Measurements from ENCODE around the gene VPREB3. TPM values are rescaled to one million over a fixed set of nuclear protein-coding genes. Genes with fewer than 3 reads are reported as not detected.

The VPREB3 gene
- total RNA-seq, 4 donors from 2014 or later: not detected

DNA sequence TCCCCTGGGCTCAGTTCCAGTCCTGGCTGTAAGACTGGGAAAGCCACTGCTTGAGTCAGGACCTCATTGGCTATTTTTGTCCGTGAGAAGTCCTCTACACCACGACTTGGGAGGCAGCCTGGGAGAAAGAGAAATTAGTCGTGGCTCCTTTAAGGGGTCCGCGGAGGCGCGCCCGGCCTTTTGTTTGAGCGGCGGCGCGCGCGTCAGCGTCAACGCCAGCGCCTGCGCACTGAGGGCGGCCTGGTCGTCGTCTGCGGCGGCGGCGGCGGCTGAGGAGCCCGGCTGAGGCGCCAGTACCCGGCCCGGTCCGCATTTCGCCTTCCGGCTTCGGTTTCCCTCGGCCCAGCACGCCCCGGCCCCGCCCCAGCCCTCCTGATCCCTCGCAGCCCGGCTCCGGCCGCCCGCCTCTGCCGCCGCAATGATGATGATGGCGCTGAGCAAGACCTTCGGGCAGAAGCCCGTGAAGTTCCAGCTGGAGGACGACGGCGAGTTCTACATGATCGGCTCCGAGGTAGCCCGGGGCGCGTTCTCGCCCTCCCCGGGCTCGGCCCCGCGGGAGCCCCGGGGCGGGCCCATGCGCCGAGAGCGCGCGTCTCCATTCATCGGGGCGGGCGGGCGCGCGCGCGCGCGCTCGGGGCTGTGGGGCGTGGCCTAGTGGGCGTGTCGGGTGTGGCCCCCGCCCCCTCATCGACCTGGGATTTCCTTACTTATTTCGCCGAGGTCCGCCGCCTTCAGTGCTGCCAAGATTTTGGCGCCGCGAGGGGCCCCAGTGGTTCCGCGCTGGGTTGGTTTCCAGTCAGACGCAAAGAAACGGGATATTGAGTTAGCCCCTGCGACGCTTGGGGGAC, 32.8 kb upstream of the VPREB3 start, which contains the start of gene SMARCB1:
Gene SMARCB1 (plus strand): TSS at position 215 of the 848 bp plus-strand sequence. CDS start 204 bp downstream, at position 419.
- Histone ChIP-seq H3K4me1 (peaks cover 21% of the 10 kb centered on the region in 2 donors), H3K27me3 (no peaks in the 10 kb centered on the region), H3K4me3 (replicated peaks in 1 of 3) (peak within 1 kb of the TSS; percentile 47 to 94 (median 52)), H3K27ac (peak within 1 kb of the TSS; percentile 96 to 100 (median 97)), H3K9me3 (no peaks in the 10 kb centered on the region), H3K36me3 (peaks cover 0 to under 1% of the 10 kb centered on the region in 2 donors)
- intact Hi-C loops (cut with DNase I): loop anchor here (5.0 kb wide), 1 partner anchor 55 kb away; no protein-coding TSS in a partner anchor
- 0% methylated on average over 11 to 16 of the region's 97 CpGs for WGBS, 2 donors
- TF ChIP-seq, protein P1, sequence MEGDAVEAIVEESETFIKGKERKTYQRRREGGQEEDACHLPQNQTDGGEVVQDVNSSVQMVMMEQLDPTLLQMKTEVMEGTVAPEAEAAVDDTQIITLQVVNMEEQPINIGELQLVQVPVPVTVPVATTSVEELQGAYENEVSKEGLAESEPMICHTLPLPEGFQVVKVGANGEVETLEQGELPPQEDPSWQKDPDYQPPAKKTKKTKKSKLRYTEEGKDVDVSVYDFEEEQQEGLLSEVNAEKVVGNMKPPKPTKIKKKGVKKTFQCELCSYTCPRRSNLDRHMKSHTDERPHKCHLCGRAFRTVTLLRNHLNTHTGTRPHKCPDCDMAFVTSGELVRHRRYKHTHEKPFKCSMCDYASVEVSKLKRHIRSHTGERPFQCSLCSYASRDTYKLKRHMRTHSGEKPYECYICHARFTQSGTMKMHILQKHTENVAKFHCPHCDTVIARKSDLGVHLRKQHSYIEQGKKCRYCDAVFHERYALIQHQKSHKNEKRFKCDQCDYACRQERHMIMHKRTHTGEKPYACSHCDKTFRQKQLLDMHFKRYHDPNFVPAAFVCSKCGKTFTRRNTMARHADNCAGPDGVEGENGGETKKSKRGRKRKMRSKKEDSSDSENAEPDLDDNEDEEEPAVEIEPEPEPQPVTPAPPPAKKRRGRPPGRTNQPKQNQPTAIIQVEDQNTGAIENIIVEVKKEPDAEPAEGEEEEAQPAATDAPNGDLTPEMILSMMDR (IDR thresholded peaks at IDR 0.05): no peak
- peak; percentile 12 to 76 for TF ChIP-seq POLR2A (IDR thresholded peaks at IDR 0.05)
- DNase-seq: peak; percentile 91 to 92

DNA sequence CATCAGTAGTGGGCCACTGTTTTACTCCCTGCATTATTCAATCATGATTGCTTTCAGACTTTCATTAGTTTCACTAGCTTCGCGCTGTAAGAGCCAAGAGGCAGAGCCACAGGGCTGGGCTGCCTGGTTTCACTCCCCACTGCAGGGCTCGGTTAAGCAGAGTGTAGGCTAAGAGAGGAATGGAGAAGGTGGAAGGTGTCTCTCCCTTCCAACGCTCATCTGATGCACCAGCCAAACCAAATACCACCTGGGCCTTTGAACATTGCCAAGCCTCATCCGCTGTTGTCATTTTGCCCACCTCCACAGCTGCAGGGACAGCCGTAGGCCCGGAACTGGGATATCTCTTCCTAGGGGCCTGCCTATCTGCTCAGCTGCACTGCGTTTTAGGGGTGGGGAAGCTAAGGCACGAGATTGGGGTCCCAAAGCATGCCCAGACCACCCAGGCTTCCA, 32.1 kb upstream of the VPREB3 start:
- no peak for DNase-seq
- Histone ChIP-seq H3K36me3 (no peaks in the 10 kb centered on the region), H3K4me1 (peaks cover 21% of the 10 kb centered on the region in 2 donors), H3K4me3 (replicated peaks in 1 of 3) (peak overlapping the region in 1 of 3 donors; percentile 94), H3K9me3 (no peaks in the 10 kb centered on the region), H3K27me3 (no peaks in the 10 kb centered on the region), H3K27ac (peak overlapping the region; percentile 96 to 100 (median 97))
- TF ChIP-seq POLR2A (IDR thresholded peaks at IDR 0.05): no peak
- TF ChIP-seq, protein P1 (IDR thresholded peaks at IDR 0.05): no peak
- WGBS, 2 donors: 50 to 70% methylated on average over 9 of the region's 9 CpGs
- intact Hi-C loops (cut with DNase I): loop anchor here (5.0 kb wide), 1 partner anchor 56 kb away; no protein-coding TSS in a partner anchor

DNA sequence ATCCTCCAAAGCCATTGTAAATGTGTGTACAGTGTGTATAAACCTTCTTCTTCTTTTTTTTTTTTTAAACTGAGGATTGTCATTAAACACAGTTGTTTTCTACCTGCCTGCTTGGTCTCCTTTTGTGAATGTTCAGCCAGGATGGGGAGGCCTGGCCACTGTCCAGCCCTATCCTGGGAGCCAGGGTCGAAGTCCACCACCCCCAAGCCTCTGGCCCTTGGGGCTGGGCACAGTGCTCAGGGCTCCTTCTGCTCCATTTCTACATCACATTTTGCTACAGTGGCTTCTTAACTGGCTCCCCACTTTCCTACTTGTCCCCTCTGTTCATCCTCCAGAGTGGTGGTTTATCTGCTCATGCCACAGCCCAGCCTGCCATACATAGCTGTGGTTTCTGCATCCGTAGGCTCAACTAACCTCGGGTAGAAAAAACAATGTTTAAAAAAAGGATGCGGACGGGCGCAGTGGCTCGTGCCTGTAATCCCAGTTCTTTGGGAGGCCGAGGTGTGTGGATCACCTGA, 30.0 kb upstream of the VPREB3 start:
- intact Hi-C loops (cut with DNase I): no loop called here
- H3K27me3 ChIP-seq: no peaks in the 10 kb centered on the region
- no peaks in the 10 kb centered on the region for H3K36me3 ChIP-seq
- no peaks in the 10 kb centered on the region for H3K9me3 ChIP-seq
- no peak overlapping the region for H3K4me3 ChIP-seq (replicated peaks in 1 of 3)
- WGBS, 2 donors: 76 to 89% methylated on average over 8 of the region's 8 CpGs
- DNase-seq: no peak
- H3K27ac ChIP-seq: no peak overlapping the region
- peaks cover 18 to 21% of the 10 kb centered on the region in 2 donors for H3K4me1 ChIP-seq
- TF ChIP-seq POLR2A (IDR thresholded peaks at IDR 0.05): no peak
- TF ChIP-seq, protein P1 (IDR thresholded peaks at IDR 0.05): no peak

DNA sequence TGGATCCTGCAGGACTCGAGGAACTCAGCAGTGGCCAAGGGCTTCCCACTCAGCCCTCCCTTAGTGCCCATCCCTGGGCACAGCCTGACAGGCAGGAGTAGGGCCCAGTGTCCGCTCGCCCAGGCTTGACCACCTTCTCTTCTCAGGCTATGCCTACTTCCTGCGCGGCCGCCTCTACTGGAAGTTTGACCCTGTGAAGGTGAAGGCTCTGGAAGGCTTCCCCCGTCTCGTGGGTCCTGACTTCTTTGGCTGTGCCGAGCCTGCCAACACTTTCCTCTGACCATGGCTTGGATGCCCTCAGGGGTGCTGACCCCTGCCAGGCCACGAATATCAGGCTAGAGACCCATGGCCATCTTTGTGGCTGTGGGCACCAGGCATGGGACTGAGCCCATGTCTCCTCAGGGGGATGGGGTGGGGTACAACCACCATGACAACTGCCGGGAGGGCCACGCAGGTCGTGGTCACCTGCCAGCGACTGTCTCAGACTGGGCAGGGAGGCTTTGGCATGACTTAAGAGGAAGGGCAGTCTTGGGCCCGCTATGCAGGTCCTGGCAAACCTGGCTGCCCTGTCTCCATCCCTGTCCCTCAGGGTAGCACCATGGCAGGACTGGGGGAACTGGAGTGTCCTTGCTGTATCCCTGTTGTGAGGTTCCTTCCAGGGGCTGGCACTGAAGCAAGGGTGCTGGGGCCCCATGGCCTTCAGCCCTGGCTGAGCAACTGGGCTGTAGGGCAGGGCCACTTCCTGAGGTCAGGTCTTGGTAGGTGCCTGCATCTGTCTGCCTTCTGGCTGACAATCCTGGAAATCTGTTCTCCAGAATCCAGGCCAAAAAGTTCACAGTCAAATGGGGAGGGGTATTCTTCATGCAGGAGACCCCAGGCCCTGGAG, 29.3 kb upstream of the VPREB3 start:
- no peak for TF ChIP-seq POLR2A (IDR thresholded peaks at IDR 0.05)
- TF ChIP-seq, protein P1 (IDR thresholded peaks at IDR 0.05): no peak

More for the DNA sequence above, 29.3 kb upstream of the VPREB3 start:
- no peak for DNase-seq
- peaks cover 14% of the 10 kb centered on the region in 2 donors for H3K4me1 ChIP-seq
- no peaks in the 10 kb centered on the region for H3K9me3 ChIP-seq
- WGBS, 2 donors: 83 to 96% methylated on average over 9 to 12 of the region's 15 CpGs
- no peaks in the 10 kb centered on the region for H3K27me3 ChIP-seq
- H3K27ac ChIP-seq: no peak overlapping the region
- no peaks in the 10 kb centered on the region for H3K36me3 ChIP-seq
- H3K4me3 ChIP-seq (replicated peaks in 1 of 3): no peak overlapping the region
- intact Hi-C loops (cut with DNase I): no loop called here
